Breast epithelium (tissue), 3 donors: ENCODE data around the gene ALDH1L1.

ENCODE experiments used
- CTCF ChIP-seq, 3 donors: fragments of 450-650 bp; IDR thresholded peaks; one replicate each; pipeline ENCODE4 v1.5.1; 2016 to 2017; ENCODE audit warnings: antibody characterized with exemption in 3 of 3, mild to moderate bottlenecking in 3 of 3, moderate library complexity in 3 of 3
- POLR2A ChIP-seq: fragments of 450-650 bp; IDR thresholded peaks from one replicate; pipeline ENCODE4 v1.6.1; 2016; ENCODE audit warnings: antibody characterized with exemption, mild to moderate bottlenecking, moderate library complexity
- POLR2AphosphoS5 ChIP-seq, 3 donors: sonication (generic); formaldehyde crosslinking; IDR thresholded peaks; one replicate each; pipeline ENCODE4 v1.6.1; 2017; ENCODE audit warnings: antibody characterized with exemption in 3 of 3

- TF ChIP-seq POLR2A (no peak), CTCF (IDR thresholded peaks at IDR 0.05) (no peak), POLR2AphosphoS5 (IDR thresholded peaks at IDR 0.05) (no peak)
Observed at GRCh38 chr3:126114443-126115386, 65.7 kb downstream of the ALDH1L1 start.
